ENCODE data around the gene NCR1.

DNA sequence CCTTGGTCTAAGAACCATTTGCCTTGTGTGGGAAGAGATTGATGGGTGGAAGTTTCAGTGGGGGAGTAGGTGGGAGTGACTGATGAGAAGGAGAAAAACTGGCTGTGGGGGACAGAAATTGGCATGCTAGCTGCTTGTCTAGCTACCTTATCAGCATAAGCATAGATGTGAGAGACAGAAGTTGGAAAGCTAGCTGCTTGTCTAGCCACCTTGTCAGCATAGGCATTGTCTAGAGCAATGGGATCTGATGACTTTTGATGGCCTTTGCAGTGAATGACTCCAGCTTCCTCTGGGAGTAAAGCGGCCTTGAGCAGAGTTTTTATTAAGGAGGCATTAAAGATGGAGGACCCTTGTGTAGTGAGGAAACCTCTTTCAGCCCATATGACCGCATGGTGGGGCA is 9.9 kb upstream of the NCR1 start:
- TF ChIP-seq CTCF (IDR thresholded peaks at IDR 0.05): no peak
- TF ChIP-seq POLR2A (IDR thresholded peaks at IDR 0.05): no peak

Measured in right lobe of liver (tissue), 4 donors.